NCI-H128 (cell line): ENCODE data around the gene TMEM60.

Source experiments
- DNase-seq: peaks from one replicate; lab custom pipeline; 2025; ENCODE audit not compliant: unreplicated experiment; lab: John Stamatoyannopoulos, UW

Gene TMEM60

GRCh38 chr7:77778535-77778934 is 19.7 kb downstream of the TMEM60 start:
- no peak for DNase-seq

- DNase-seq, result no peak
These were observed 26.3 kb downstream of the TMEM60 start for GRCh38 chr7:77771901-77772300.

- DNase-seq, result no peak
These were observed 27.9 kb downstream of the TMEM60 start for GRCh38 chr7:77770316-77770715.

GRCh38 chr7:77766801-77767605 is 31.2 kb downstream of the TMEM60 start:
- DNase-seq, result no peak

- no peak for DNase-seq
These were observed 32.1 kb downstream of the TMEM60 start for GRCh38 chr7:77765906-77766800.

GRCh38 chr7:77765481-77765880 is 32.8 kb downstream of the TMEM60 start:
- no peak for DNase-seq

- DNase-seq, result no peak
These were observed 37.3 kb downstream of the TMEM60 start for GRCh38 chr7:77760809-77761453.

- DNase-seq, result no peak
These were observed 38.8 kb downstream of the TMEM60 start for GRCh38 chr7:77759294-77759889.

- no peak for DNase-seq
These were observed 40.6 kb downstream of the TMEM60 start for GRCh38 chr7:77757589-77757988.

GRCh38 chr7:77753173-77753572 is 45.1 kb downstream of the TMEM60 start:
- DNase-seq, result no peak

- no peak for DNase-seq
These were observed 46.2 kb downstream of the TMEM60 start for GRCh38 chr7:77752016-77752415.

GRCh38 chr7:77747718-77748117 is 50.5 kb downstream of the TMEM60 start:
- DNase-seq, result no peak

- DNase-seq, result no peak
These were observed 51.1 kb downstream of the TMEM60 start for GRCh38 chr7:77747178-77747577.

GRCh38 chr7:77746824-77747165 is 51.4 kb downstream of the TMEM60 start:
- no peak for DNase-seq

- no peak for DNase-seq
These were observed 51.9 kb downstream of the TMEM60 start for GRCh38 chr7:77746164-77746823.

GRCh38 chr7:77745746-77746145 is 52.5 kb downstream of the TMEM60 start:
- DNase-seq, result no peak
